ENCODE data around the gene PITRM1. TPM values are rescaled to one million over a fixed set of nuclear protein-coding genes. Genes with fewer than 3 reads are reported as not detected.
A peak's percentile ranks its signal among the peaks of the same experiment; 100 is the strongest.

PITRM1 gene
- total RNA-seq, 1 donor from 2014 or later: 83.4 TPM

DNA sequence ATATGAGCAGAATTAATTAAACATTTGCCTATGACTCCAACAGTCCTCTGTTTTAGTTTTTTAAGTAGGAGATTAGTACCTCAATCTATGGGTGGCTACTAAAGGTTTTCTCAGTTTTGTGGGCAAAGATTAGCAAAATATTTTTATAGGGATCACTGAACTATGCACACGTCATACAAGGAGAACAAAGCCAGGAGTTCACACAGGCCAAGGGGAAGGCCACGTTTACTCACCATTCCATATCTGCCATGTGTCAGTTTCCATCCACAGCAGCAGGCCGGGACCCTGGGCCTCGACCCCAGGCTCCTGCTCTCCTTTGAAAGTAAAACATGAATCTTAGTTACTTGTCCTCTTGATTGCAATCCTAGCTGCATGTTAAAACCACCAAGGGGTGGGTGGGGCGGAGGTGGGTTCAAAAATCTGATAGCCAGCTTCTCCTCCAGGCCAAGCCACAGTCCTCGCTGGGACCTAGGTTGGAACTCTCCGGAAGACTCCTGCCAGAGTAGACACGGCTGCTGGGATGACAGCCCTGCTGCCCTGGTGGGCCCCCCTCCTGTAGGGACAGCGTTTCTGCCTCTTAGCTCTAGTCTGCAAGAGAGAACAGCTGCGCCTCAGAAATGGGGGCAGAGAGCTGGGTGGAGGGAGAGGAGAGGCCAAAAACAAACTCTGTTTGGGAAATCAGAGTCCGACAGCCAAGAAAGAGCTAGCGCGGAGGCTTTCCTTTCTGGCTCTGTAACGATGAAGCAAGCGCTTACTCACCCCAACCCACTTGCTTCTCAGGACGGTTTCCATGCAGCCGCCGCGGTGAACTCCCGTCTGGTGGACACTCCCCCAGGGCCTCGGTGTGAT, 35.6 kb downstream of the PITRM1 start:
- DNase-seq: no peak
- H3K27me3 Mint-ChIP-seq: no peaks in the 10 kb centered on the region
- H3K9me3 Mint-ChIP-seq: no peaks in the 10 kb centered on the region
- peaks cover 2% of the 10 kb centered on the region for H3K4me1 Mint-ChIP-seq
- peaks cover 76% of the 10 kb centered on the region for H3K36me3 Mint-ChIP-seq (ENCODE audit: low read depth)
- intact Hi-C loops (cut with micrococcal nuclease): no loop called here
- no peak overlapping the region for H3K4me3 Mint-ChIP-seq
- no peak overlapping the region for H3K27ac Mint-ChIP-seq

DNA sequence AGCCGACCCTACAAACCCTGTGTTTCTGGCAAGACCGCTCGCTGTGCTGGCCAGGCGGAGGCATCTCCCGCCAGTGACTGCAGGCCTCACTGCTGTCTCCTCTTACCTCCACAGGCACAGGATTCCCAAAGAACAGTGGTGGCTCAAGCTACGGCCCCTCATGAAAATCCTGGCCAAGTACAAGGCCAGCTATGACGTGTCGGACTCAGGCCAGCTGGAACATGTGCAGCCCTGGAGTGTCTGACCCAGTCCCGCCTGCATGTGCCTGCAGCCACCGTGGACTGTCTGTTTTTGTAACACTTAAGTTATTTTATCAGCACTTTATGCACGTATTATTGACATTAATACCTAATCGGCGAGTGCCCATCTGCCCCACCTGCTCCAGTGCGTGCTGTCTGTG, 36.2 kb downstream of the PITRM1 start:
- no peak for DNase-seq
- H3K9me3 Mint-ChIP-seq: no peaks in the 10 kb centered on the region
- no peak overlapping the region for H3K27ac Mint-ChIP-seq
- H3K4me1 Mint-ChIP-seq: peaks cover 2% of the 10 kb centered on the region
- no peak overlapping the region for H3K4me3 Mint-ChIP-seq
- peaks cover 75% of the 10 kb centered on the region for H3K36me3 Mint-ChIP-seq (ENCODE audit: low read depth)
- no peaks in the 10 kb centered on the region for H3K27me3 Mint-ChIP-seq
- intact Hi-C loops (cut with micrococcal nuclease): no loop called here

DNA sequence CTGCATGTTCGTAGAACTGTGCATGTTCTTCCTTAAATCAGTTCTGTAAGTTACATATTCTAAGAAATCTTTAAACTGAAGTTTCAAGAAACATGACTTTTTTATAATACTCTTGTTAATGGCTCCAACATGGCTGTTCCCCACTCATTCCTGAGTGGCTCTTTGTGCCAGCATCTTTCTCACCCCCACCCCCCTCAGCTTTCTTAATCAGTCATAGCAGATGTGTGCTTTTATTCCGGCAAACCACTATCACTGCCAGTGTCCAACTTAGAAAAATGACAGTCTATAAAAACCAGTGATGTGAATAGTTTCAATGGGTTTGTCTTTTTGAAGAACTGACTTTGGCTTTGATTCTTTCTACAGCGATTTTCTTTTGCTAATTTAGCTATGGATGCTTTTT, 37.6 kb downstream of the PITRM1 start:
- H3K9me3 Mint-ChIP-seq: no peaks in the 10 kb centered on the region
- DNase-seq: no peak
- peaks cover 69% of the 10 kb centered on the region for H3K36me3 Mint-ChIP-seq (ENCODE audit: low read depth)
- no peaks in the 10 kb centered on the region for H3K27me3 Mint-ChIP-seq
- no peak overlapping the region for H3K4me3 Mint-ChIP-seq
- H3K4me1 Mint-ChIP-seq: peaks cover 2% of the 10 kb centered on the region
- intact Hi-C loops (cut with micrococcal nuclease): no loop called here
- H3K27ac Mint-ChIP-seq: no peak overlapping the region

DNA sequence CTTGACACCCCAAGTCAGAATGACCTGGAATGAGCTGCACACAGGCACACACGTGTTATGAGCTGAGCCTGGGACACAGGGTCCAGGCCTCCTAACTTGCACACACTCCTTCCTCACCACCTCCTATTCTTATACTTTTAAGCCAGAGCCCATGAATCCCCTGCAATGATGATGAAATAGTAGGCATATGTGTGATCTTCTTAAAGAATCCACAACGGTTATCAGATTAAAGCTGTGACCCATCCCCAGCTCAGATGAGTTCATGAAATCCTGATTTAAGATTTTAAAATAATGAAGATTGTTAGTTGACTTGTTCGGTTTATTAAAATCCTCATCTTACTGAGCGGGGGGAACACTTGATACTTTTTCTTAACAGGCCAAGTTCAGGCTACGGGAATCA, 38.6 kb downstream of the PITRM1 start:
- H3K27ac Mint-ChIP-seq: peak overlapping the region; percentile 37
- H3K4me1 Mint-ChIP-seq: peaks cover 2% of the 10 kb centered on the region
- H3K9me3 Mint-ChIP-seq: no peaks in the 10 kb centered on the region
- no peak for DNase-seq
- intact Hi-C loops (cut with micrococcal nuclease): no loop called here
- peaks cover 68% of the 10 kb centered on the region for H3K36me3 Mint-ChIP-seq (ENCODE audit: low read depth)
- no peaks in the 10 kb centered on the region for H3K27me3 Mint-ChIP-seq
- no peak overlapping the region for H3K4me3 Mint-ChIP-seq

DNA sequence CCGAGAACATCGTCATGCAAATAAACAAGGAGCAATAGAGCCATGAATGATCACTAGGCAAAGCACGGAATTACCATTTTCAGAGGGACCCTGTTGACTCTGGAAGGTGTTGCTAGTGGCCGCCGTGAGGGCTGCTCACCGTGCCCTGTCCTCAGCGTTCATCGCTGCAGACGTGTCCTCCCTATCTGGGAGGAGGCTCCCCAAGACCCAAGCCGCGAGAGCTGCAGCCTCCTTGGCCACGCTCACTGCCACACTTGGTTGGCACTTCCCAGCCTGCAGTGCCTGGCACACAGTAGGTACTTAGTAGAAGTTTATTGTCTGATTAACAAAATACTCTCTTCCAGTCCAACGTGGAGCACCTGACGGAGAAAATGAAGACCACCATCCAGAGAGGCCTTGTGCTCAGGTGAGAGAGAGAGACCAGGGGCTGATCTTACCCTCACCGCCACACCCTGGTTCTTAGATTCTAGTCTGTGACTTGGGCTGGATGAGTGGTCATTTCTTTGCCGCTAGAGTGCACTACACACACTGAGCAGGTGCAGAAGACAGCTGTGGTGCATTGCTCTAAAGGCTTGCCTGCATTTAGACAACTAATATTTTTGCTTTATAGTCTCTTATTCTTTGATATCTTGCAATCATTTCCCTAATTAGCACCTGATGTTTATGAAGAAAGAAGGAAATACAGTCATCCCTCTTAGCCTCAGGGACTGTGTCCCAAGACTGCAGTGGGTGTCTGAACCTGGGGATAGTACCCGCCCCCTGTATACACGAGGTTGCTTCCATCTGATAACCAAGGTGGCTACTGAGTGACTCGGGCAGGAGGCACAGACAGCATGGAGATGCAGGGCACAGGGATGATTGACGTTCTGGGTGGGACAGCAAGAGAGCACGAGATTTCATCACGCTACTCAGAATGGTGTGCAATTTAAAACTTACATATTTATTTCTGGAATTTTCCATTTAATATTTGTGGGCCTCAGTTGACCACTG, 40.3 kb downstream of the PITRM1 start:
- H3K27me3 Mint-ChIP-seq: no peaks in the 10 kb centered on the region
- H3K4me3 Mint-ChIP-seq: no peak overlapping the region
- peaks cover 63% of the 10 kb centered on the region for H3K36me3 Mint-ChIP-seq (ENCODE audit: low read depth)
- DNase-seq: no peak
- no peaks in the 10 kb centered on the region for H3K9me3 Mint-ChIP-seq
- intact Hi-C loops (cut with micrococcal nuclease): no loop called here
- H3K4me1 Mint-ChIP-seq: peaks cover 2% of the 10 kb centered on the region
- H3K27ac Mint-ChIP-seq: no peak overlapping the region

DNA sequence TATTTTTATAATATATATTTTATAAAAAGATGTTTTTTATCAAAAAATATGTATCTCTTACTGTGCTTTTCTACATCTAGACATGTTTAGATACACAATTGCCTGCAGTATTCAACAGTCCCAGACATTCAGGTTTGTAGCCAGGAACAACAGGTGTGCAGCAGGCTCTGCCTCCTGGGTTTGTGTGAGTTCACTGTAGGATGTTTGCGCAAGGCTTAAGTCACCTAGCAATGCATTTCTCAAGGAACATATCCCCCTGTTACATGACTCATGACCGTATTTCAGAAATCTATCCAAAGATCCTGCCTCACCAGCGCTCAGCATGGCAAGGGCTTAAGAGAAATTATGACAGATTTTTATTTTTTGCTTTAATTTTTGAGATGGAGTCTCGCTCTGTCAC, 41.5 kb downstream of the PITRM1 start:
- Mint-ChIP-seq H3K27me3 (no peaks in the 10 kb centered on the region), H3K4me3 (no peak overlapping the region), H3K4me1 (peaks cover 2% of the 10 kb centered on the region), H3K36me3 (ENCODE audit: low read depth) (peaks cover 63% of the 10 kb centered on the region), H3K9me3 (no peaks in the 10 kb centered on the region), H3K27ac (no peak overlapping the region)
- intact Hi-C loops (cut with micrococcal nuclease): no loop called here
- DNase-seq: no peak

DNA sequence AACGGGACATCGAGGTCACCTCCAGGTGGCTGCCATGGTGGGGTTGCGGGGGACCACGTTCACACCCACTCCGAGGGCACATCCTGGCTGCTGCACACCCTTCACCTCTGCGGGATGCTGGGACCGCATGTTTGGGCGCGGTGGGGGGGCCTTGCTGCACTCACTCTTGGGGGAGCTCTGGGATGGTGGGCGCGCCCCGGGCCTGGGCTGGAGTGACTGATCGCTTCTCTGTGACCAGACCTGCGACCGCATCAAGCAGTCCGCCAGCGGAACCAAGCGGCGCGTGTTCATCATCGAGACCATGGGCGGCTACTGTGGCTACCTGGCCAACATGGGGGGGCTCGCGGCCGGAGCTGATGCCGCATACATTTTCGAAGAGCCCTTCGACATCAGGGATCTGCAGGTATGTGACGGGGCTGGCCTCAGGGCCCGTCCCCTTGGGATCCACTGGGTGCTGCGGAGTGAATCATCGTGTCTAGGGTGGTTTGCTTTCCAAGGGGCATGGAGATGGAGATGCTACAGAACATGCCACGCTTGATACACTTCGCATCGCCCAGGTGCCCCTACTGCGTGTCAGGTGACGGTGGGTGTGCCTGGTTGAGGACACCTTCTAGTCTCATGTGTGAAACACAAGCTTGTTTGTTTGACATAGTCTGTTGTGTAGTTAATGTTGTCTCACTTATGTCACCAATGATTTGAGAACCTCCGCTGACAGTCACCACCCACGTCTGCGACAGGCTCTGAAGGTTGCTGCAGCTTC, 42.8 kb downstream of the PITRM1 start:
- no peak overlapping the region for H3K27ac Mint-ChIP-seq
- H3K9me3 Mint-ChIP-seq: no peaks in the 10 kb centered on the region
- intact Hi-C loops (cut with micrococcal nuclease): no loop called here
- H3K36me3 Mint-ChIP-seq (ENCODE audit: low read depth): peaks cover 59% of the 10 kb centered on the region
- H3K4me3 Mint-ChIP-seq: no peak overlapping the region
- peaks cover 2% of the 10 kb centered on the region for H3K4me1 Mint-ChIP-seq
- no peak for DNase-seq
- H3K27me3 Mint-ChIP-seq: no peaks in the 10 kb centered on the region

DNA sequence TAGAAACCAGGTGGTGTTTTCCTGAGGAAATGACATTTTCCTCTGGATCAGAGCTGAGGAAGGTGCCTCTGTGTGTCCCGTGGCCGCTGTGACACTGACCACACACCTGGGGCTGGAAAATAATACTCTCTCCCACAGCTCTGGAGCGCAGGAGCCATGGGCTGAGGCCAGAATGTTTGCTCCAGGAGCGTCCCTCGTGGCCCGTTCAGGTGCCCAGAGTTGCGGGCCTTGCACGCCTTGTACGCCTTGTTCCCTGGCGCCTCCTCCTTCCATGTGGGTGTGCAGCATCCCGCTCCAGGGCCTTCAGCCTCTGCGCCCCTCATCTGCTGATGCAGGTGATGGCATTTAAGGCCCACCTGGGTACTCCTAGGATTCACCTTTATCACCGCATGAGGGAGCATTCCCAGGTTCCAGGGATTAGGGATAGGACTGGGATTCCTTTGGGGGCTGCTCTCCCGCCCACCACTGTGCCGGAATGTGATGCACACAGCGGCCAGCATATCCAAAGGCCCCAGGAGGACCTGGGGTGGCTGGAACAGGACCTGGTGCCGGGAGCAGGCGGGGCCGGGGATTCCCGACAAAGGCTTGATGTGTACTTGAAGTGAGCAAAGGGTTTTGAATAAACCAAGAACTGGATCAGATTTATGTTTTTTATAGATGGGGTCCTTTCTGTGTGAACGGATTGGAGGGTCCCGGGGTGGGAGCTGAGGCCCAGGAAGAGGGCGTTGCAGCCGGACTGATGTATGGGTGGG, 44.0 kb downstream of the PITRM1 start:
- Mint-ChIP-seq H3K27me3 (no peaks in the 10 kb centered on the region), H3K4me1 (peaks cover 2% of the 10 kb centered on the region), H3K4me3 (no peak overlapping the region), H3K27ac (no peak overlapping the region), H3K9me3 (no peaks in the 10 kb centered on the region), H3K36me3 (ENCODE audit: low read depth) (peaks cover 54% of the 10 kb centered on the region)
- intact Hi-C loops (cut with micrococcal nuclease): no loop called here
- DNase-seq: no peak

DNA sequence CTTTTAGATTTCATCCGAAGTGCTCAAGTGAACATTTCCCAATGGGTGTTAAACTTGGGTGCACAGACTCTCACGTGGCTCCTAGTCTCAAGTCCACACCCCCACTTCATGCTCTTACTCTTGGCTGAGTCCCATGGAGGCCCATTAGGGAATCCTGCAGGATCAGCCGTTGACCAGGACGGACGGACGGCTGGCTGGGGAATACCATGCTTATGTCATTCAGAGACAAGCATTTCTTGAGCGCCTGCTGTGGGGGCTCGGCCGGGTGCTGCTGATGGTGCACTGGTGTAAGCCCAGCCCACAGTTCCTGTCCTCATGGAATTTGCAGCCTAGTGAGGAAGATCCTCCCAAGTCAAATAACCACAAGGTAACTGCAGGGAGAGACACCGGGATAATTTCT, 44.7 kb downstream of the PITRM1 start:
- Mint-ChIP-seq H3K27ac (no peak overlapping the region), H3K4me1 (peaks cover 2% of the 10 kb centered on the region)
- intact Hi-C loops (cut with micrococcal nuclease): no loop called here

DNA sequence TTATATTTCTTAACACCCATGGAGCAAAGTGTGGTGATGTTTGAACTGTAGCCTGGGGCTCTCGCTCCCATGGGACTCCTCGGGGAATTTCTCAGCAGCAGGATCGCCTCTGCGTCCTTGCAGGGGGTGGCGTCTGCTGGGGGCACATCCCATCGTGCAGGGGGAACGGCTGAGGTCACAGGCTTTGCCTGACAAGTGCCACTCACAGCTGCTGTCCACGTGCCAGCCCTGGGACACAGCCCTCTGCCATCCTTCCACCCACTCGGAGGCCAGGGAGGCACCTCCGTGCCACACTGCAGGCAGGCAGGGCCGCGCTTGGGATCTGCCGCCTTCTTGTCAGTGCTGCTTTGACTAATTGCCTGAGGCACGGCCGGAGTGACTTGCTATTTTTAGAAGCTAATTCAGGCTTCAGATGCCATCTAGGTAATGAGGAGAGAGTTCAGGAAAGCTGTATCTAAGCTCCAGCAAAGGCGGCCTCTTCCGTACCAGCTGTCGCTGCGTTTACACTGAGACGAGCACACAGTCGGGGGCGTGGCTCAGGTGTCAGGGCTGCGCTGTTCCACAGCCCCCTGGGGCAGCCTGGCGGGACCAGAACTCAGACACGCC, 45.7 kb downstream of the PITRM1 start:
- Mint-ChIP-seq H3K36me3 (ENCODE audit: low read depth) (peaks cover 58% of the 10 kb centered on the region), H3K9me3 (no peaks in the 10 kb centered on the region), H3K4me3 (no peak overlapping the region), H3K27me3 (no peaks in the 10 kb centered on the region), H3K27ac (no peak overlapping the region), H3K4me1 (no peaks in the 10 kb centered on the region)
- DNase-seq: no peak
- intact Hi-C loops (cut with micrococcal nuclease): no loop called here

More for the DNA sequence above, 44.7 kb downstream of the PITRM1 start:
- Mint-ChIP-seq H3K4me3 (no peak overlapping the region), H3K36me3 (ENCODE audit: low read depth) (peaks cover 56% of the 10 kb centered on the region), H3K27me3 (no peaks in the 10 kb centered on the region), H3K9me3 (no peaks in the 10 kb centered on the region)
- no peak for DNase-seq

DNA sequence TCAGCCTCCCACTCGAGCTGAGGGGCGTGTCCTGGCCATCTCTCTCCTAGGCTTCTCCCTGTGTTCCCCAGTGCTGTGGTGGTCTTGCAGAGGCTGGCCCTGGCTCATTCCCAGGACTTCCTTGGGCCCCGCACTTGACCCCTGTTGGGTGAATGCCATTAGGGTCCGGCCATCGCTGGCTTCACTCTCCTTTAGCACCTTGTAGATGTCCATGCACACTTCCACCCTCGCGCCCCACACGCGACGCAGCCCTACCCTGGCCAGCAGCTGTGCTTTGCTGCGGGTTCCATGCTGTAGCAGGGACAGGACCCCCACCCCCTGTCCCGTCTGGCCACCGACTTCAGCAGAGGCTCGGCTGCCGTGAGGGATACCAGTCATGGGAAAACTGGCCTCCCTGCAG, 46.3 kb downstream of the PITRM1 start:
- H3K36me3 Mint-ChIP-seq (ENCODE audit: low read depth): peaks cover 59% of the 10 kb centered on the region

DNA sequence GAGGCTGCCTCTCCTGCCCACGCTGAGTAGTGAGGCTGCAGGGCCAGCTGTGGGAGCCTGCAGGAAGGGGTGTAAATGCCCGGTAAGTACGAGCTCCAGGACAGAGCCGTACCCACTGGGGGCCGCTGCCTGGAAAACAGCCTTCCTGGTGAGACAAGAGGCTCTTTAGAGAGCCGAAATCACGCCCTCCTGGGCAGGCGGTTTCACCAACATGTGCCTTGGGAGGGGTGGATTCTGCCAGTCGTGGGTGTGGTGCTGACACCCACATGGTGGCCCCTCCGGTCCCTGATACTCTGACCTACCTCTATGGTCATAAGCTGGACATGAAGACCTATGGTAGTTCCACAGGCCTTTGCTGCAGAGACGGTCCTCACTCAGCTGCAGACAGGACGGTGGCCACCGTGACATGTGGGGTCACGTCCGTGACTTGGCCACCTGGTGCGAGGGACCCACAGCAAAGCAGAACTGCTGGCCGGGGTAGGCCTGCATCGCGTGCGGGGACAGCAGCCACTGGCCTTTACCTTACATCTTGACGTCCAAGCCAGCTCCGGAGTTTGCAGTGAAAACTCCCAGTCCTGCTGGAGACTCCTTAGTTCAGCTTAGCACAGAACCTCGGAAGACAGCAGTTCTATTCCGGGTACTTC, 46.9 kb downstream of the PITRM1 start:
- no peak overlapping the region for H3K4me3 Mint-ChIP-seq
- no peak overlapping the region for H3K27ac Mint-ChIP-seq
- H3K36me3 Mint-ChIP-seq (ENCODE audit: low read depth): peaks cover 59% of the 10 kb centered on the region
- intact Hi-C loops (cut with micrococcal nuclease): no loop called here
- no peak for DNase-seq
- no peaks in the 10 kb centered on the region for H3K9me3 Mint-ChIP-seq
- H3K4me1 Mint-ChIP-seq: no peaks in the 10 kb centered on the region
- H3K27me3 Mint-ChIP-seq: no peaks in the 10 kb centered on the region

More for the DNA sequence above, 46.3 kb downstream of the PITRM1 start:
- no peak overlapping the region for H3K27ac Mint-ChIP-seq
- no peaks in the 10 kb centered on the region for H3K9me3 Mint-ChIP-seq
- intact Hi-C loops (cut with micrococcal nuclease): no loop called here
- no peak overlapping the region for H3K4me3 Mint-ChIP-seq
- DNase-seq: no peak
- H3K27me3 Mint-ChIP-seq: no peaks in the 10 kb centered on the region
- no peaks in the 10 kb centered on the region for H3K4me1 Mint-ChIP-seq

Data from activated CD4-positive, alpha-beta T cell treated with anti-CD3 and anti-CD28 coated beads, Interleukin-2, amount 10 ng/mL, durations not matched to agents 24 days and 14 days (primary cell).